Stimulated activated naive CD8-positive, alpha-beta T cell treated with anti-CD3 and anti-CD28 coated beads, Interleukin-15, Interleukin-2, amounts not matched to agents 100 U/mL and 50 U/mL, for 24 hours (primary cell): ENCODE data around the gene KIF26B.

Source experiments
- ATAC-seq: fragments of 150-1000 bp; cut with Tn5 transposase; one replicate; pipeline ENCODE4 v1.10.0; 2021
- DNase-seq: peaks from one replicate; pipeline ENCODE4 v3.0.0; 2021

The KIF26B gene

GRCh38 chr1:245428681-245429080, 273.9 kb downstream of the KIF26B start:
- DNase-seq, result no peak
- no peak for ATAC-seq

GRCh38 chr1:245431706-245432105, 276.9 kb downstream of the KIF26B start:
- ATAC-seq, result no peak
- no peak for DNase-seq

- no peak for ATAC-seq
- no peak for DNase-seq
Observed at GRCh38 chr1:245432228-245432875, 277.6 kb downstream of the KIF26B start.

- no peak for DNase-seq
- ATAC-seq, result no peak
Observed at GRCh38 chr1:245433561-245433960, 278.8 kb downstream of the KIF26B start.

GRCh38 chr1:245434280-245434679, 279.5 kb downstream of the KIF26B start:
- DNase-seq (no peak), ATAC-seq (no peak)

- ATAC-seq (no peak), DNase-seq (no peak)
Observed at GRCh38 chr1:245436407-245436806, 281.6 kb downstream of the KIF26B start.

GRCh38 chr1:245437369-245438062, 282.7 kb downstream of the KIF26B start:
- ATAC-seq (no peak), DNase-seq (no peak)

GRCh38 chr1:245440922-245441321, 286.1 kb downstream of the KIF26B start:
- DNase-seq (no peak), ATAC-seq (no peak)

GRCh38 chr1:245441689-245442088, 286.9 kb downstream of the KIF26B start:
- ATAC-seq (no peak), DNase-seq (no peak)

GRCh38 chr1:245444147-245444828, 289.5 kb downstream of the KIF26B start:
- no peak for DNase-seq
- no peak for ATAC-seq

GRCh38 chr1:245444945-245445344, 290.2 kb downstream of the KIF26B start:
- ATAC-seq (no peak), DNase-seq (no peak)

GRCh38 chr1:245448531-245448930, 293.7 kb downstream of the KIF26B start:
- DNase-seq (no peak), ATAC-seq (no peak)

- no peak for DNase-seq
- no peak for ATAC-seq
Observed at GRCh38 chr1:245448975-245449431, 294.2 kb downstream of the KIF26B start.

GRCh38 chr1:245453541-245453940, 298.8 kb downstream of the KIF26B start:
- no peak for ATAC-seq
- DNase-seq, result no peak

- DNase-seq (no peak), ATAC-seq (no peak)
Observed at GRCh38 chr1:245454051-245454450, 299.3 kb downstream of the KIF26B start.

- DNase-seq (no peak), ATAC-seq (no peak)
Observed at GRCh38 chr1:245457562-245457961, 302.8 kb downstream of the KIF26B start.

- ATAC-seq (no peak), DNase-seq (no peak)
Observed at GRCh38 chr1:245458234-245458633, 303.4 kb downstream of the KIF26B start.

GRCh38 chr1:245458761-245459174, 304.0 kb downstream of the KIF26B start:
- DNase-seq (no peak), ATAC-seq (no peak)

- DNase-seq, result no peak
- no peak for ATAC-seq
Observed at GRCh38 chr1:245459621-245460020, 304.8 kb downstream of the KIF26B start.

GRCh38 chr1:245461681-245462080, 306.9 kb downstream of the KIF26B start:
- DNase-seq (no peak), ATAC-seq (no peak)

- ATAC-seq (no peak), DNase-seq (no peak)
Observed at GRCh38 chr1:245462161-245462560, 307.4 kb downstream of the KIF26B start.

GRCh38 chr1:245463392-245464165, 308.8 kb downstream of the KIF26B start:
- no peak for DNase-seq
- ATAC-seq, result no peak

- ATAC-seq, result no peak
Observed at GRCh38 chr1:245464290-245464689, 309.5 kb downstream of the KIF26B start.

More at GRCh38 chr1:245464290-245464689, 309.5 kb downstream of the KIF26B start:
- no peak for DNase-seq
